ENCODE data around the gene CLHC1.
A peak's percentile ranks its signal among the peaks of the same experiment; 100 is the strongest.

Gene CLHC1

DNA sequence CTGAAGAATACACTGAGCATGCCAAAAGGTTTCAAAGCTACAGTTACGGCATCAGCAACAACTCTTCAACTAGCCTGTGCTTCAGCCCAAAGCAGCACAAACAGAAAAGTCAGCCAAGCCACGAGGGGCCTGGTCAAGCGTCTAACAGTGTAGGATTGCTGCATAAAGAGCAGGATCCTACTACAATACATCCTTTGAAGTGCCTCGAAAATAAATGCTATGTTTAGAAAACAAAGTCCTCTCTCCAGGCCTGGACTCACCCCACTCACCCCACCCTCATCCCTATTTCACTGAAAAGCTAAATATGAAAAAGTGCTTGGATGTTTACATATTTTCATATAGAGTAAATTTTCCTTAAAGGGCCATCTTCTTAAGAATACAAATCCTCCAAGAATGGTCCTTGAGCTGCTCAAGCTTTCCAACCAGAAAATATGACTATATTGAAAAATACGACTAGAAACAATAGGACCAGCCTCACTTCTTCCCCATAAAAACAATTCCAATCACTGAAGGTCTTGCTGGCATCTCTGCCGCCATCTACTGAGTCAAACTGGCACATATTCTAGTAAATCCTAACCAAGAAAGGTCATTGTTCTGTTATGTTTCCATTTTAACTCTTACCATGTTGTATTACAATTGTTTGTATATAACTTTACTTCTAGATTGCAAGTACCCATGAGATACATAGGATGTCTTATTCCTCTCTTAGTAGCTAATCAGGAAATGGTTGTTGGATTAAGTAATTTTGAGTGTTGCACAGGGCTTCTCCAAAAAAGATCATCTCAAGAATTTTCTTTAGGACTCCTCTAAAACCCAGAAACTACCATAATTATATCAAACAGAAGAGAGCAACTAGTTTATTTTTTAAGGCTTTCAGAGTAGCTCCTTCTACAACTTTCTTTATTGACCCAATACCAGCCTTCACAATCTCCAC, 63.6 kb downstream of the CLHC1 start:
- peak; percentile 70 to 83 for DNase-seq

DNA sequence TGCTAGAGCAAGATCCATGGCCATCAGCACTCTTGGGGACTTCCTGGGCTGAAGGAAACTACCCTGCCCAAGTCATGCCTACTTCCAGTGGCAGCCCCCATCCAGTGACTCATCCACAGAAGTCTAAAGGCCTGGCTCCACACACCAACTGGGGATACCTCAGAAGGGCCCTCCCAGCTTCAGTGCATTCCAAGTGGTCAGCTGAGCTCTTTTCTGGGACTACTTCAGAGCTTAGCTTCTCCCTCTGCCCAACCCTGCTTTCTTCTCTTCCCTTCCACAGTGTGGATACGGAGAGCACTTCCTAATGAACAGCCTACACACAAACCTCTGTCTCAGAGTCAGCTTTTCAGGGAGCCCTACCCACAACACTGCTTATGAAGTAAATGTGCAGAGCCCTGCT, 66.5 kb downstream of the CLHC1 start:
- DNase-seq, result no peak

DNA sequence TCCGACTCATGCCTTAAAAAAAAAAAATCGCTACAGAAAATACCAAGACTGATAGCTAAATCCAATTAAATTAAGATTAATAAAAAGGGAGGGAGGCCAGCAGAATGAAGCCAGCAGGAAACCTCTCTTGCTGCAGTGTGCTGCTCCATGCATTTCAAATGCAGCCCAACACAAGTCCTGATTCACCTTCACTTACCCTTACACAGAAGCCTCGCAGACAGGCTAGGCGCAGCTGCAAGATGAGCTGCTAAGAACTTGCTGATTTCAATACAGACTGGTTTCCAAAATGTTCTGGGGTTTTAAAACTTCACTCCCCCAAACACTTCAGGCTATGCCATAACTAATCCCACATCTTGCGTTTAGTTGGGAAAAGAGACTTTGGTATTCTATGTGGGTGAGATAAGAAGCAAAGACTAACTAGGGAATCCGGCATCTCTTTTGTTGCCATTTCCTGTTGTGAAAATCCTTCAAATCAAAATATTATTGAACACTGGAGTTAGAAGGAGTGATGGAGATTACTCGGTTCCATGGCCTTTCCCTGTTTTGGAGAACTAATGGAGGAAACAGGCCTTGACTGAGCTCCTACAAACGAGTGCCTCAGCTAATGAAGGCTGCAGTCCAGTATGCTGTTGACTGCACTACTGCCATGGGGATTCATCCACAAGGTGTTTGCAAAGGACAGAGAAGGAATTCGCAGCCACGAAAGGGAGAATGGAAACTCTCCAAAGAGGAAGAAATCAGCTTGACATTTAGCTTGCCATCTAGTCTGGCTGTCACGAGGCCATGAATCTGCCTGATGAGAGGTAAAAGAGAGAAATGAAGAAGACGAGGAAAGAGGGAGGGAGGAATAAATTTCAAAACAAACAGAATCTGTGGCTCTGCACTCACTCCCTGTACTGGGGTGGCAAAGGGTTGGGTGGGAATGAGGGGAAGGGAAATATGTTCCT, 67.3 kb downstream of the CLHC1 start:
- peak in 1 of 2 experiments; percentile 46 for DNase-seq

DNA sequence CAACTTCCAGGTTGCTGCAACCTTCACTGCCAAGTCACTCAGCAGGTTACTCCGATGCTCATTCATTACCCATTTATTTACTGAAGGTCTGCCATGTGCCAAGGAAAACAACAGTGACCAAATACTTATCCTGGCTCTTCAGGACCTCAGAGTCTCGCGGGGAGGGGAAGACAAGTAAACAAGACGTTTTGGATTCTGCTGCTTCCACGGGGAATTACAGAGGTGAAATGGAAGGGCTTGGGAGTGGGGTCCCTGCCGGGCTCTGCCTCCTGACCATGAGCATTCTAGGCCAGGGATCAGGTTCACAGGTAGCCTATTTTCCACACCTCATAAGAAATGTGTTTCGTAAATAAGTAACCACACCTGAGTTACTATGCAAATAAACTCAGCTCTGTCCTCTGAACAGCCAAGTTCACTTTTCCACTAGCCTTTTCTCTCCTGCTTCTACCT, 68.1 kb downstream of the CLHC1 start:
- DNase-seq, result peak; percentile 55 to 78

DNA sequence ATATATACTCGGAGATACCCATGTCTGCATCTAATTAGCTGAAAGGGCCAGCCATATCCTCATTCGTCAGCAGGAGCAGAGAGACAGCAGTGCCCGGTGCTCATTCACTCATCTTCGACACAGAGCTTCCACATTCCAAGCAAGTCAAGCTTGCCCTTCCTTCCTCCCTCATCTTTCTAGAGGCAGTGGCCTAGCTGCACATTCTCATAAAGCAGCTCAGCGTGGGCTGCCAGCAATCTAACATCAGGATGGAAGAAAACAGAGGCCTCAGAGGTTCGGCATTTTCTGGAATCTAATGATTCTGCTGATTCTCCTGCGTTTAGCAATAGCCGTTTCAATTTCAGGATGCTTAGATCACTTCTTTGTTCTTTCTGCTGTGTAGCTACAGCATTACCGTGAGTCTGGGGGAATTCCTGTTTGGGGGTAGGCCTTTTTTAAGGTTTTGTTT, 68.8 kb downstream of the CLHC1 start:
- peak; percentile 27 to 33 for DNase-seq

DNA sequence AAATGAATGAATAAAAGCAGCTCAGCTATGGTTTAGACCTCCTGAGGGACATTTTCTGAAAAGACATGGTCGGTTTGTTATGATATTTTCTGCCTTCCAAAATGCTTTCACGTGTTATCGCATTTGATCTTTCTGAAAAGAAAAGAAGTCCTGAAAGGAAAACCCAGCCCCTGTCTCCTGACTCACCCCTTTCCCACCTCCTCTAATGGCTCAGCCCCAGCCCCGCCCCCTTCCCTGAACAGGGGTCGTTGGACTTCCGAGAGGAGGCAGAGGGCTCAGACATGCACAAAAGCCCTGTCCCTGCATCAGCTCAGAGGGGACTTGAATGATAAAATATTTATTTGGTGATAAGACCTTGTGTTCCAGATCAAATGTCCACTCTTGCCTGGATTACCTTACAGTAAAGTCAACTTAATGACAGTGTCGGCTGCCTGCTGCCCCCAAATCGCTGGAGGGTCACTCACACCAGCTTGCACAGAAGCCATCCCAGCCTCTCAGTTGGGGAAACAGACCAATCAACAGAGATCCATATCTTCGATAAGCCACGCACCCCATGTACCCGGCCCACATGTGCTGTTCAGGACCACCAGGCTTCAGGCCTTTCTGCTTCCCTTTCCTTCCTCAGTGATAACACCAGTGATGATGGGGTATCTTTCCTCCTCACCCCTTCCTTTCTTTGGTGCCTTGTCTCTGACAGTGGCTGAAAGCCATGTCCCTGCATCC, 69.6 kb downstream of the CLHC1 start:
- DNase-seq, result peak in 1 of 2 experiments; percentile 41

DNA sequence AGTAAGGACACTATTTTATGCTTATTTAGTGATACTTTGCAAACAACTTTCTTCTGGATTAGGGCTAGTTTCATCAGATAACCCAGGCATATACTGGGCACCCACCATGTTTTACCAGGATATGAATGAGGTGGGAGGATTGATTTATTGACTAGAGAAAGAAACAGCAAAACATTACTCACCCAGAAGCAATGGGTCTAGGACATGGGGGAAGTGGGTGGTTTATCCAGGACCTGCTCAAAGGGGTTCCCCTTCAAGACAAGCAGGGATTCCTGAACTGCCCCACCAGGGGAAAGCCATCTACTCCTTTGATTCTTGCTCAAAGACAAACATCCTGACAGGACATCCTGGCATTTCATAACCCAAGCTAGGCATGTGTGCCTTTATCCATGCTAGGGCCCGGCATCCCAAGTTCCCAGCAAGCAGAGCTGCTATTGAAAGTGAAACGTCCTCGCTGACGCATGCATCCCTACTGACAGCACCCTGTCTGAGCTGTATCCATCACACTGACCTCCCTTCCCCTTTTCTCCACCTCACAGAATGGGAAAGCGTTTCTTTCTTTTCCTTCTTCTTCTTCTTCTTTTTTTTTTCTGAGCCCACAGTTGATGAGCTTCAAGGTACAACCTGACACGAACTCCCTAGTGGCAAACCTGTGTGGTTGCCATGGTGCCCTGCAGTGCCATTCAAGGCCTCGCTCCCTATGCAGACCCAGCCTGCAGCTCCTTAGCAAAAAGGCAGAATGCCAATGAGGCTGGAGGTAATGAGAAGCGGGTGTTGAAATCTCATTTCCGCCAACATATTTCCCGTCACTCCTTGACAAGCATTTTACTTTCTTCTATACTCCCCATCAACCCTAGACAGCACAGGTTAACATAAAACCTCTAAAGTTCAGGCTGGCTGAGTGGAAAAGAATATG, 70.5 kb downstream of the CLHC1 start:
- peak; percentile 29 to 68 for DNase-seq

DNA sequence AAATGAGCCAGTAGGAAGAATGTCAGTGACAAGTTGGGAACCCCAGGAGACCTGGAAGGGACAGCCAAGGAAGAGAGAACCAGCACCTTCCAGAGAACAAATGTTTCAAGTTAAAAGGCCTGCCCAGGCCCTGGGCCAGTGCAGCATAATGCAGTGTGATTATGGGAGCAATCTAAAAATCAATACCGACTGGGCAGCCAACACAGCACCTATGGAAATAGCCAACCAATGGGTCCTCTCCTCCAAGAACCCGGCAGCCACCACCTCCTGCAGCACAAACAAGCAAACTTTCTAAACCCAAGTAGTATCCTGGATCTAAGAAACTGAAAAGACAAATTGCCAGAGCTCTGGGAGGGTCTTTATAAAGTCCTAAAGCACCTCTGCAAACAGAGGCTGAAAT, 71.7 kb downstream of the CLHC1 start:
- DNase-seq, result no peak

DNA sequence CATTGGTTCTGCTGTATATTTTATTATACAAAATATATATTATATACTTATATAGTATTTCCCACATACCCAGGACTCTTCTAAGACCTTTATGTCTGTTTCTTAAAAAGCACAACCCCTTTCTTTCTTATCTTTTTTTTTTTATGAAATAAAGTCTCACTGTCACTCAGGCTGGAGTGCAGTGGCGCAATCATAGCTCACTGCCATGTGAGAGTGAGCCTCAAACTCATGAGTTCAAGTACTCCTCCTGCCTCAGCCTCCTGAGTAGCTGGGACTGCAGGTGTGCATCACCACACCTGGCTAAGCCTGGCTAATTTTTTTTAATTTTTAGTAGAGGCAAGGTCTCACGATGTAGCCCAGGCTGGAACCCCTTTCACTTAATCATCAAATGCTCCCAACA, 72.3 kb downstream of the CLHC1 start:
- DNase-seq, result no peak

DNA sequence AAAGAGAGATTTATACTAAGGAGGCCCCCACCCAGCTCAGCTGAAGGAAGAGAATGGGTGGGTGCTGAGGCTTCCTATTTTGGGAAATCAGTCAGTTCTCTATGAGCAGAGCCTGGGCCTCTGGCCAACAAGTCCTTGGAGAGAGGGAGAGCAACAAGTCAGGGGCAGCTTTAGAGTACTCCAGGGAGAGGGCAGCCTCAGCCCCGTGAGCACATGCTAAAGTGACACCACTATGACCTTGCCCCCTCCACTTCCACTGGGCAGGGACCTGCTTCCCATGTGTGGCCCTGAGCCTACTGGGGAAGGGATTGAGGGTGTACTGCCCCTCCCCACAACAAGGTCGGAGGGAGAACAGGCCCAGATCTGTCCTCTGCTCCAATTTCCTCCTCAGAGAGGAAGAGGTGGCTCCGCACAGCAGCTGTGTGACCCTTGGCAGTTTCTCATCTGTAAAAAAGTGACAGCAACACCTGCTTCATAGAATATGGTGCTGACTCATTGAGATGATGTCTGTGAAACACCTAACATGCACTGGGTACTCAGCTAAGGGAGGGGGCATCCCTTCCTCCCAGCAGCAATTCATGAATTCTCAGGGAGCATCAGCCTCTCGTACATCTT, 72.9 kb downstream of the CLHC1 start:
- DNase-seq, result peak in 1 of 2 experiments; percentile 13

DNA sequence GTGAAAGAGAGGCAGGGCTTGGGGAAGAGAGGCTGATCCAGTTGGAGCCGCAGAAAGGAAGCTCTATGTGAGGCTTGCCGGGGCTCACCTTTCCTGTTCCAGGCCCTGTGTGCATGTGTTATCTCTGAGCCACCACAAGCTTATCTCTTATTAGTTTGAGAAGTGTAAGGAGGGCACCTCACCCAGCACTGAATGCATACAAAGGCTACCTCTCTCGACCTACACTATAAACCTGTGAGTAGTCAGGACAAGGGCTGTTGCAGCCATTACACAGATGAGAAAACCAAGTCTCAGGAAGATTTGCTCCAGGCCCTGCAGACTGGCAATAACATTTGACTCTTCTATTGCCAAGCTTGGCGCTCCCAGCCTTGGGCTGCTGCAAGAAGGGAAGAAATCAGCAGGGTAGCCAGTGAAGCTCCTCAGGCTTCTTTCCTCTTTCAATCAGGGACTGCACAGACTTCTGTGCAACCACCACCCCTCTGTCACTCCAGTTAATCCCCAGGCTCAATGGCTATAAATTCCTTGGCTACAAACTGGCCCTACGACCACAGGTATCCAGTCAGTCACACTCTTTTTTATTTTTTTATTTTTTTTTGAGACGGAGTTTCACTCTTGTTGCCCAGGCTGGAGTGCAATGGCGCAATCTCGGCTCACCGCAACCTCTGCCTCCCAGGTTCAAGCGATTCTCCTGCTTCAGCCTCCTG, 73.8 kb downstream of the CLHC1 start:
- no peak for DNase-seq

DNA sequence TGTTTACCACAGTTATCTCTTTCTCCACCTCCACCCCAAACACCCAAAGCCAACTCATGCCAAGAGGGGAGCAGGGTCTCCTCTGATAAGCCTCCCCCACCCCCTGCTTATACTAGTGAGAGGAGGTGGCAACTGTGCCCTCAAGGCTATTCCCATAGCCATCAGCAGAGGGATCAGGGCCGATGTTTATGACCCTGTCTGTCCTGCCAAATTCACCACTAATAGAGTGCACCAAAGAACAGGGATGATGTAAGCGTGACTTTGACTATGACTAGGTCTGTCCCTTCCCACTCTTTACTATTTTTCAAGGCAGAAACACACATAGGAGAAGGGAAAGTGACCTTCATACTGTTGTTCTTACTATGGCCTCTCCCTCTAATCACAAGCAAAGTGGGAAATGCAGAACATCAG, 74.6 kb downstream of the CLHC1 start:
- peak in 1 of 2 experiments; percentile 27 for DNase-seq

DNA sequence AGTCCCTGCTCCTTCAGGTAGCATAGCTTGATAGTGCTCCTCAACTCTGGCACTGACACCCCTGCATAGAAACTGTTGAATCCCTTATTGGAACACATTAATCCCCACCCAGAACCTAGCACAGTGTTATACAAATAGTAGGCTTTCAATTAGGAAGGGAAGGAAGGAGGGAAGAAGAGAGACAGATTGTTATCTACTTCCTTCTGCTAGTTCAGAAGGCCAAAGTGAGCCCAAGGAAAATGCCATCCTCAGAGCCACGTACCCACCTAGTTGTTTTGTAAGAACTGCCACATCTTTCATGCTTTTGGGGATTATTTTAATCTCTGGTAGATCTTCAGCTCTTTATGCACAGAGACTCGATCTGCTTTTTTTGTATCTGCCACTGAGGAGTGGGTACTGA, 75.1 kb downstream of the CLHC1 start:
- peak in 1 of 2 experiments; percentile 27 for DNase-seq

DNA sequence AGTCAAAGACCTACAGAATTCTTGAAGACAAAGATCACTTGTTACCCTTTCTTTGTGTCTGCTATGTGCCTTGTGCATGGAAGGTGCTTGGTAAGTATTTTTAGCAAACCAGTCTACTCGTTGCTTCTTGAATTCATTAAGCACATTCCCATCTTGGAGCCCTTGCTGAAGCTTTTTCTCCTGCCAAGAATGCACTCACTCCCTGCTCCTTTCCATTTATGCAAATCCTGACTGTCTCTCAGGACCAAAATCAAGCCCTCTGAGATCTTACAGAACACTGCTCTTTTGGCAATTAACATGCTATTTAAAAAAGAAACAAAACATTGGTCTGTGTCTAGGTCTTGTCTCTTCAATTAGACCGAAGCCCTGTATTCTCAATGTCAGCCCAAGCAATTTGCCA, 75.8 kb downstream of the CLHC1 start:
- peak; percentile 69 to 75 for DNase-seq

DNA sequence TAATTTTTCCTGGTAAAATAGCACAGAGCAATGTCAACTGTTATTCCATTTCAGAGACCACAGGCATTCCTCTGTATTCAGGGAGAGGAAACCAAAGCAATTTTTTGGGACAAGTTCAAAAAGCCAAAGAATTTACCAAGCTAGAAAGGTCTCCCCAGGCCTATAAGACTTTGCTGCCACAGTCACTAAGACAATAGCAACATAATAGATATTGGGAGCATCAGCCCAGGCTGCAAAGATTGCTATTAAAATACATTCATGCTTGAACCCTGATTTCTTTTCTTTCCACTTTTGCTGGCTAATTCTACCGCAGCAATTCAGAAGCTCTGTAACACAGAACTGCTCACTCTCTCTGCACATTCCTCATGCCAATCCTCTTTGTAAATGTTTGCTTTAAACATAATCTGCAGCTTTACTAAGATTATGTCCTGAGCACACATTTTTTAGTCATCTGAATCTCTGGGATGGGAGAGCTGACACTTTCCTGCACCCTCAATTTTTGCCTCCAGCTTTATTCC, 76.3 kb downstream of the CLHC1 start:
- DNase-seq, result no peak

DNA sequence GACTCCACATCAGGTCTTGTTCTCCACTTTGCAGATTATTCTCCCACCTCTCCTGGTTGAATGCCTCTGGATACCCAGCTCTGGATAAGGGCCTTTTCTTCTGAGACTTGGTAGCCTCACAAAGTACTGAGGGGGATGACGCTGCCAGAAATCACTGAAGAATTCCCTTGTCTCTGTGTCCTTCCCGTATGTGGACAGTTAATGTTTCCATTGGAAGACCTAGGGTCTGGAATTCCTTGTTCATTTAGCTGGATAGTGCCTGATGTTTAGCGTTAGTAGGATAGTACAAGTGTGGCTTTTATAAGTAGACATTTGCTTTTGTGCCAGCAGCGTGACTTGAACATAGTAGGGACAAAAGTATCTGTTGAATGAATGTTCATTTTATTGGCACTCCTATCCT, 76.9 kb downstream of the CLHC1 start:
- no peak for DNase-seq

DNA sequence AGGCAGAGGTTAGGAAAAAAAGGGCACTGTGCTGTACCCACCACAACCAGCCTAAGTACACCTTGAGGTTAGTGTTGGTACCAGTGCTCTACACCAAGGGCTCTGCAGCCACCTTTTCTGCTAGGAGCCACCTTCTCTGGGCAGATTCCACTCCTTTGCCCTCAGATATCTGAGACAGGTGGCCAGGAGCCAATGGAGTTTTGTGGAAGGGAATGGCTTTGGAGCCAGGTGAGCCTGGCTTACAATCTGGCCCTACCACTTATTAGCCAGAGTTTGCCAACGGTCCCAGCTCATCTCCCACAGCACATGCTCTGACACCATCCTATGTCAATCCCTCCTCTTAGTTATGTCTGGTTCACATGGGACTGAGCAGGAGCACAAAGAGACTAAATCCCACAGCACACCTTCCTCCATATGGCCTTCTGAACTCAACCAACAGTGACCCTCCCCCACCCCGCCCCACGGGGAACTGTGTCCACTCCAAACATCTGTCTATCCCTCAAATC, 77.5 kb downstream of the CLHC1 start:
- peak in 1 of 2 experiments; percentile 32 for DNase-seq

DNA sequence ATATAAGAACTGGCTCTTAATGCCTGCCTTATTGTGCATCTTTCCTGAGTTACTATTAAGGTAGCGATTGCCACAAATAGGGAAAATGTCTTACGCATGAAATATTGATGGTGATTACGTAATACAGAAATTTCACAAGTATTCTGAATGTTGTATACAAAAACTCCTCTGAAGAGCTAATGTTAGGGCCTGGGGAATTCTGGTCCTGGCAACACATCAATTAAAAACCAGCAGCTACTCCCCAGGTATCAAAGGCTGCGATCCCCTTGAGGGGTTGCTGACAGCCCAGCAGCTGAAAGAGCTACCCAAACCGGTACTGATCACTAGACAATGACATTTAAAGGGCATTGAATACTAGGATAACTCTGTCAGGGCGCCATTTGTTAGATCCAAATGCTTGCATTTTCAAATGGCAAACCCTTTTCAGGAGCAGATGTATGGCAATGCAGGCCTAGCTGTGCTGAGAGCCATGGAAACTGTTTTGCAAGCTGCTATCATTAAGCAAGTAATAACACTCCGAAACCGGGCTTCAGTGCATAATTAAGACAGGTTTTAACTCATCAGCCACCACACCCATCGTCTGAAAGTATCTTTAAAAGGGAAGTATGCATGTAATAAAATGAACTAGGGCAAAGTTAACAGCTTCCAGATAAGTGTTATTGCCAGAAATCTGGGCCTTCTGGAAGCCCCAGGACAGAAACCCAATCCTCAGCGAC, 78.4 kb downstream of the CLHC1 start:
- DNase-seq, result peak; percentile 54 to 59

All from NCI-H526 (cell line).